ENCODE results near the gene ERGIC1.
A peak's percentile ranks its signal among the peaks of the same experiment; 100 is the strongest.
"Not testable (repeated sequence)": the region's sequence is repeated elsewhere in the genome, so short reads cannot be mapped to it uniquely, and the experiment has no call there.

The ERGIC1 gene

DNA sequence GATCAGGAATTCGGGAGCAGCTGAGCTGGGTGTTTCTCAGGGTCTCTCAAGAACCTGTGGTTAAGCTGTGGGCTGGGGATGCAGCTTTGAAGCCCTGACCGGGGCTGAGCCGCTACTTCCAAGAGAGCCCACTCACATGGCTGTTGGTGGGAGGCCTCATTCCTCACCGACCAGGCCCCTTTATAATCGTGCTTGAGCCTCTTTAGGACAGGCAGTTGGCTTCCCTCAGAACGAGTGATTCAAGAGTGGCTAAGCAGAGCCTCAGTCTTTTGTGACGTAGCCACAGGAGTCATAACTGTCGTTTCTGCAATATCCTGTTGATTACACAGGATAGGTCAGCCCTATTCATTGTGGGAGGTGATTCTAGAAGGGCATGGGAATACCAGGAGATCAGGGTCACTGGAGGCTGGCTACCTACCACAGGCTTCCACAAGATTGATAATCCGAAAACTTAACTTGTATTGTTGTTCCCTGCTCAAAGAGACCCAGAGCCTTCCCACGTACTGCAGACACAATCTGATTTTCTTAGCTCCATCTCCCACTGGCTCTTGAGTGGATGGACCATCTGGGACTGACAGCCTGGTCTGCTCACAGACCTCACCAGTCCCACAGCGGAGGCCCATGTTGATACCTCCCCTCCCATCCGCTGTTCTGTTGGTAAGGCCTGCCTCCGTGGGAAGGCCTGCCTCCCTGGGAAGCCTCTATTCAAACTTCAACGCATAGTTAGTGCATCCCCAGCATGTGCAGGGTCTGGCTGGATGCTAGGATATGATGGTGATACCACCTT is 3.0 kb upstream of the ERGIC1 start:
- DNase-seq = no peak

DNA sequence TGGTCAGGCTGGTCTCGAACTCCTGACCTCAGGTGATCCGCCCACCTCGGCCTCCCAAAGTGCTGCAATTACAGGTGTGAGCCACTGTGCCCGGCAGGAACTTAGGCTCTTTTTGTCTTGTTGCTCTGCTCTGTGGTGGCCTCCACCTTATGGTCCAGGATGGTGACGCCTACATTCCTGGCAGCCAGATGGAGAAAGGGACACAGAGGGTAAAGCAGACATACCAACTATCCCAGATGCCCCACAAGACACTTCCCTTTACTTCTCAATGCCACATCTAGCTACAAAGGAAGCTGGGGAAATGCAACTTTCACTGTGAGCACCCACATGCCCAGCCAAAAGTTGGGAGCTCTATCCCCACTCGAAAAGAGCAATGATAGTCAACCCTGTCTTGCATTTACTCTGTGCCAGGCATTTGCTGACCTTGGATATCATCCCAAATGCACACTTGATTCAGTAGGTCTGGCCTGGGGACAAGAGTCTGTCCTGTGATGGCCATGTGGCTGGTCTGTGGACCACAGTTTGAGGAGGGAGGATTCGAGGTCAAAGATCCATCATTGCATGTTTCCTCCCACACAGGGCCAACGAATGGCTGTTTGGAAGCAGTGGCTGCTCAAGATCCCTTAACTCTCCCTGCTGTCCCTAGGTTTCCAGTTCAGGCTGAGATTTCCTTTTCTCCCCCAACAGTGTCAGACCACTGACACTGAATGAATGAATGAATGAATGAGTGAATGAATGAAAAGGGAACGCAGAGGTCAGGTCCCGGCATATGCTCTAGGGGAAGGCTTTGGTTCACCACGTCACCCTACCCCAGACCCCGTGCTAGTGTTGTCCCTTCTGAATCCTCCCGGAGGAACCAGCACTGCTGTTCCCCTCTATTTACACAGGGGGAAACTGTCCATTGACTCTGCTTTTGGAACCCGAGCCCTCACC is 1.4 kb upstream of the ERGIC1 start:
- no peak for DNase-seq

DNA sequence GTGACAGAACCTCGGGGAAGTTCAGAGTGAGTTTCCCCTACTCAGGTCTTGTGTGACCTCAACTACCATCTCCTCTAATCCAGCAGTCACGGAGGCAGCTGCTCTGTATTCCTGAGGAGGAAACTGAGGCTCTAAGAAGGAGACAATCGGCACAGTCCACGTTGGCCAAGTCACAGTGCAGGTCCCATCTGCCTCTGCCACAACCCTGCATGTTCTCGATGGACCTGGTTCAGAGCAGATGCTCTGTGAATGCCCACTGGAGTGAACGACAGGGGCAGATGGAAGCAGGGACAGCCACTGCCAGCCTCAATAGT is 722 bp upstream of the ERGIC1 start:
- DNase-seq = no peak

DNA sequence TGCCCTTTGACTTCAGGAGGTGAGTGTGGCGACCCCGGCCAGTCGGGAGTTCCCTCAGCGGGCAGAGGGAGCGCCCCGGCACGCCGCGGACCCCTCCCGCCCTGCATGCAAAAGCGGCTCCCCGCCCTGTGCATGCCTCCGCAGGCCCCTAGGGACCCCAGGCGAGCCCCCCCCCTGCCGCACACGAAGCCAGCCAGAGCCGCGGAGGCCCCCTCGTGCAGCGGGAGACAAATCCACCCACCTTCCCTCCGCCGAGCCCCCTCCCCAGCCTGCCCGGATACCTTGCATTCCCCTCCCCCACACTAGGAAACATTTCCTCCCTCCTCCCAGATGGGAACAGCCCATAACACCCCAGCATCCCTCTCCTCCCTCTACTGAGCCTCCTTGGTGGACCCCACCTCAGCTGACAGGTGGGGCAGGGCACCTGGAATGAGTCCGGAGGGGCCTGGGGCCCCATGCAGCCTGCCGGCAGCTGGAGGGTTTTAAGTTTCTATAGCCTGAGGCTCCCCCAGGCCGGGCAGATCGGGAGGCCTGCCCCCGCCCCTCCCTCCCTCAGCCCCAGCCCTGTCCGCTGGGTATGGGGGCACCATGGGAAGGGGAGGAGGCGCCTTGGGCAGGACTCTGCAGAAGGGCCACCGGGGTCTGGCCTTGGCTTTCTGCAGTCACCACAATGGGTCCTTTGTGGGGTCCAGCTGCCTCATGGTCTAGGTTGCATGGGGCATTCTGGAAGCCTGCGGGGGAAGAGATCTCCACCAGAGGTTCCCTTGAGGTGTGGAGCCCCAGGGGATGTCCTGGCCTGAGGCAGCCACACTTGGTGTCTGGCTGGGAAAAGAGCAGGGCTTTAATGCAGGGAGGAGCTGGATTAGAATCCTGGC is 601 bp downstream of the ERGIC1 start:
- no peak for DNase-seq

DNA sequence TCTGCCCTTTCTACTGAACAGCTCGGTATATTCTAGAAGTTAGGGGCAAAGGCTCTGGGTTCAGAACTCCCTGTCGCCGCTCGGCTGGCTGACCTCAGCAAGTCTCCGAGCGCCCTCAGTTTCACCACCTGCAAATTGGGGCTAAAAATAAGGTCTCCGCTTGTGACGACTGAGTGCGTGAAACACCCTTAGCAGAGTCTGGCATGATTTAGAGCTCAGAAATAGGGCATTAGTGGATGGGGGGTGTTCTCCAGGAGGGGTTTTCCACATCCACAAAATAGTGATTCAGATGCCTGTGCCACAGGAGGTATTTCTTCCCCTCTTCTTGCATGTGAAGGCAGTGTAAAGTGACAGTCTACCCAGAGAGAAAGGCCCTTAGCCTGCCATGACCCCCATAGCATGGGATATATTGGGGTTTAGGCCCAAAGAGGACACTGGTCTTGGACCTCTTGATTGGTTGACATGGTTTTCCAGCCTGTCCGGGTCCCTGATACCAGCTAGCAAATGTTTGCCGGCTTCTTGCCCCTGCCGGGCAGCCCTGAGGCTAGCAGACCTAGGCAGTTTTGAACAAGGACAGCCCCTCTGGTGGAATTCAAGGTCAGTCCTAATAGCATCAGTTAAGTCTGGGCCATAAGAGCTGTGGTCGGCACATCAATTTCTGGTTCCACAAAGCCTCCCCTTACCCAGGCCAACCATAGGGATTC is 1.4 kb downstream of the ERGIC1 start:
- no peak for DNase-seq

DNA sequence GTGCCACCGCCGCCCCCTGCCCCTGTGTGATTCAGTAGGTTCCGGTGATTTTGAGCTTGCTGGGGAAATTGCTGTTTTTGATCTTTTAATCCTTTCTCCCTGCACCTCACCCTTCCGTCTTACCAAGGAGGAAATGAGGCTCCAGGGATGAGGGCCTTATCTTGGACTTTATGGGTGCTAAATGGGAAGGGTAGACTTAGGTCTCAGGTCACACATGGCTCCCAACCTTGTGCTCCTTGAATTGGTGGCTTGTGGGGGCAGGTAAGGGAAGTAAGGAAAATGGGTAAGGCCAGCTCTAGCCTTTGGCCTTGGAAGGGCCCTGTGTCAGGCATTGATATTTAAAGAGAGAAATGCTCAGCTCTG is 1.9 kb downstream of the ERGIC1 start:
- DNase-seq = no peak

DNA sequence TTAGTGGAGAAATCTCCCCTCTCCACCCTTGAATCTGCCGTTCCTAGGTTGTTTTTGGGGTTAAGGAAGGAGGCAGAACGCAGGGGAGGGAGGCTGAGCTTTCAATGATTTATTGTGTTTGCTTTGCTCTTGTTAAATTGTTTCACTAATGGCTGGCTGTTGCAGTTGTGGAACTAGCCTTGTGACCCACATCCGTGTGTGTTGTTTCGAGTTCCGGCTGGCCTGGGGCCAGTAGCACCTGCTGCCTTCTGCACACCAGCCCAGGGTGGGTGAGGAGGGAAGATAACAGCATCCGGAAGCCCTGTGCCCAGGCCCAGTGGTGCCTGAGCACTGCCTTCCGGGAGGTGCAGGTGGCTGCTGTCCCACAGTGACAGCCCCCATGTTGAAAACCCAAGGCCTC is 3.6 kb downstream of the ERGIC1 start:
- DNase-seq = peak; percentile 91

DNA sequence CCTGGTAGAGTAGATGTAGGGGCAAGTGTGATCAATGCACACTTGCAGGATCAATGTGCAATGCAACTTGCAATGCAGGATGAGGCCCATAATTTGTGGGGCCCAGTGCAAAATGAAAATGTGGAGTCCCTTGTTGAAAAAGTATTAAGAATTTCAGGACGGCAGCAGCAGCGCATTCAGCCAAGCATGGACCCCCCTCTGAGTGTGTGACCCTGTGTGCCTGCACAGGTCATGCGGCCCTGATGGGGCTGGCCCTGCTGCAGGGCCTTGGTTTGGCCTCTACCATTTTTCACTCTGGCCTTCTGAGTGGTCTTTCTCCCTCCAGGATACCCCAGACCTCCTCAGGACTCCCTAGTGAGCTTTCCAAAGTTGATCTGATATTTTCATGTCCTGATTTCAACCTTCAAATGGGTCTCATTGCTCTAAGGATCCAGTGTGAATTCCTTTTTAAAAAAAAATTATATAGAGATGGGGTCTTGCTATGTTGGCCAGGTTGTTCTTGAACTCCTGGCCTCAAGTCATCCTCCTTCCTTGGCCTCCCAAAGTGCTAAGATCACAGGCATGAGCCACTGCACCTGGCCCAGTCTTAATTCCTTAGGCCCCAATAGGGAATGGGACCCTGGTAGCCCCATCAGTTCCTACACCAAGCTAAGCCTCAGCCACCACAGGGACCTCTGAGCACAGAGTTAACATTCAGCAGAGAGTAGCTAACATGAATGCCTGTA is 4.3 kb downstream of the ERGIC1 start:
- no peak for DNase-seq

DNA sequence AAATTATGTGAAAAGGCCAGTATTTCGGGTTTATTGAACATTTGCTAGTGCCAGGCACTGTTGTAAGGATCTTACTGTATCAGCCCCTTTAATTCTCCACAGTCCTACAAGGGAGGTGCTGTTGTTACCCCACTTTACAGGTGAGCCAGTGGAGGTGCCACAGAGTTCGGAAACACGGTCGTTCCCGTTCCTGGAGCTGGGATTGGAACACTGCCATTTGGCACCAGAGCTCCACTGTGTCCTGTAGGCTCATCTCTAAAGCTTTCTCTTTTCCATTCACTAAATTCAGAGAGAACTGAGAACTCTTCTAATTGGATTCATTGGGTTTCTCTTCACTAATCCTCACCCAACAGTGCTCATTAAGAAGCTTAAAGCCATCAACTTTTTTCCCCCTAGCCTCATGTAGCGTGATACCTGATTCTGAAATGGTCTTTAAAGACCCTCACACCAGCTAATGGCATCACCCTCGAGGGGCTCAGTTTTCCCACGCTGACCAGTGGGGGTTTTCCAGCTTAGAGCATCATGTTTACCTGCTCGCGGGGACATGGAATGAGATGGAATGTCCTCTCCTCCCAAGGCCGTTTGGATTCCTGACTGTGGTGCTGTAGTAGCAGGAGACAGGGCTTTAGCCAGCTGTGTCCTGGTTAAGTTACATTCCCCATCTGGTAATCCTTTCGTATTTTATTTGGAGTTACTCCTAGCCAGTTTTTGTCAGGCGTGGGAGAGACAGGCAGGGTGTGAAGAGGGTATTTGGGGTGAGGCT is 5.8 kb downstream of the ERGIC1 start:
- no peak for DNase-seq

DNA sequence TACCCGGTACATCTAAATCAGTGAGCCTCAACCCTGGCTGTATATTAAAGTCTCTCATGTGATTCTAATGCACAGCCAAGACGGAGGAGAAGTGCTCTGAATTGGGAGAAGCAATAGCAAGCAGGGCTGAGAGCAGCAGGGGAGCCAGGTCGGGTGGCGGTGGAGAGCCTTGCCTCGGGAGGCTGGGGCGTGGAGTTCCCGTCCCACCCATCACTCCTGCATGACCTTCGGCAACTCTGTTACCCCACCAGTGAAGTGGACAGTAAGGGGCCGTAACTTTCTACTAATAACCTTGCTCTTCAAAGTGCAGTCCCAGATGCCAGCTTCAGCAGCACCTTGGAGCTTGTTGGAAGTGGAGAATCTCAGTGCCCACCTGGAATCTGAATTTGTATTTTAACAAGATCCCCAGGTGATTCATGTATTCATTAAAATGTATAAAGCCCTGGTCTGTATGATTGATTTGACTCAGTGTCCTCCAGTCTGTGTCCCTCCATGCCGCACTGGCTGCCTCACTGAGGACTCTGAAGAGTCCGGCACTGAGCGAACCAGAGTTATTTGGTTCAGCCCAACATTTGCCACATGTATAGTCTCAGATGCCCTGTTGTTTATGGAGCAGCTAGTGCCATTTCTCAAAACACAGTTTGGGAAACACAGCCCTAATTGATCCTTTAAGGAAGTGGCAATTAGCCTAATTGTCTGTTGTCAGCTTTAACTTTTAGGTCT is 6.5 kb downstream of the ERGIC1 start:
- DNase-seq = no peak

DNA sequence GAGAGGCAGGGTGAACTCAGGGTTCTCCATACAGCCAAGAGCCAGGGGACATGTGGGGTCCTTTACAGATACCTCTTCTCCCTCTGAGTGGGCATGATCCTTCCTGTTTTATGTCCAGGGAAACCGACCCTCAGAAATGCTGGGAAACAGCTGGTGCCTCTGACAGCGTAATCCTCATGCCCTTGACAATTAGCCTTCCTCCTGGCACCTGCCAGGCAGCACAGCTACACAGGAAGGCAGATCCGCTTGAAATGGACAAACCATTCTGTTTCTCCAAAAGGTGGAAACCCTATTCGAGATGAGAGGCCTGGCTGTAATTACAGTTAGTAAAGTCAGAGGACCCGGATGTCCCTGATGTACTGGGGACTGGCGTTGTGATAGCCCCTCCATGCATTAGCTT is 7.2 kb downstream of the ERGIC1 start:
- no peak for DNase-seq

DNA sequence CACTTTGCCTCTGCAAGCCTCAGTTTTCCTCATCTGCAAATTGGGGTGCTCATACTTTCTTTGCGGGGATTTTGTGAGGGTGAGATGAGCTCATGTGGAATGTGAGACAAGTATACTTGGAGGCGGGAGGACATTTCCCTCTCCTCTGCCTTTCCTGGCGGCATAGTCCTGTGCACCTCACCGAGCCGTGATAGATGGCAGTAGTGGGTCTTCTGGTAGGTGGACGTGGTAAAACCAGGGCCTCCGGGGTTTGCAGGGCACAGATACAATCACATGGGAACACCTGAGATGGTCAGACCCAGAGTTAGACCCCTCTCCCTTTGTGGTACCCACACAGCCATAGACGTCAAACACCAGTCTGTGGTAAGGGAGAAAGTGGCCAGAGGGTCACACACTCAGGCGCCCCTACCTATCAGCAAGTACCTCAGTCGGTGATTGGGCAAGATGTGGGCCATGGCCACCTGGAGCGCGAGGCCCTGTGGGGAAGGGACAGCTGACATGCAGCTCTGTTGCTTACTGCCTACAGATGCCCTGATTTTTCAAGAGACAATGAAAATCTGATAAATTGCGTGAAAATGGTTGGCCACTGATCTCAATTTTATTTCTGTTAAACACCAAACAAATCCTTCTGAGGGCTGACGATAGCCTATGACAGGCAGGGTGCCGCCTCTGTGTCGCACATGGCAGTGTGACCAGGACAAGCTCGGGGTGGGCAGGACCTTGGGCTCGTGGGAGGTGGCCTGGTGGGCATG is 9.9 kb downstream of the ERGIC1 start:
- no peak for DNase-seq

DNA sequence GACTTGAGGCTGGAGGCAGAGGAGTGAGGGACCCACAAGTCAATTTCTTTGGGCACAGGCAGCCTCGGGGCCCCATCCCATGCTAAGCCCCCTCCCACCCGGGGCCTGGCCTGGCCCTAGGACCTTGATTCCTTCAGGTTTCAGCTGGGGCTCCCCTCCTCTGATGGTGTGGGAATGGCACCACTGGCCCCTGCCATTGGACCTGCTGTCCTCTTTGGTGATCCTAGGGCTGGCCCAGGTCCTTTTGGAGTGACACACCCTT is 10.5 kb downstream of the ERGIC1 start:
- no peak for DNase-seq

DNA sequence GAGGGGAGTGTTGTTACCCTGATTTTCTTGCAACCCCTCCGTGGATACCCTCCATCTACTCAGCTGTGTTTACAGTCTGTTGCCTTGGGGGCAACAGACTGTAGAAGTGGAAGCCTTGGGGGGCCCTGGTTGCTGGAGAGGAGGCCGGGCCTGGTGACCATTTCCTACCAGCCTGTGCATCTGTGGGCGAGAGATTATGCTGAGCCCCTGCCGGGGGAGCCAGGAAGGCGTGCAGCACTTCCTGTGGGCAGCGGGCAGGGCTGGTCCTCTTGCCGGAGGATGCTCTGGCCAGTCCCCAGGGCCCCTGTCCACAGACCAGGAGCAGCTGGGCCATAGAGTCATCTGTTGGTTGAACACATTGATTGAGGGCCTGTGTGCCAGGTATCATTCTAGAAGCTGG is 11.1 kb downstream of the ERGIC1 start:
- no peak for DNase-seq

DNA sequence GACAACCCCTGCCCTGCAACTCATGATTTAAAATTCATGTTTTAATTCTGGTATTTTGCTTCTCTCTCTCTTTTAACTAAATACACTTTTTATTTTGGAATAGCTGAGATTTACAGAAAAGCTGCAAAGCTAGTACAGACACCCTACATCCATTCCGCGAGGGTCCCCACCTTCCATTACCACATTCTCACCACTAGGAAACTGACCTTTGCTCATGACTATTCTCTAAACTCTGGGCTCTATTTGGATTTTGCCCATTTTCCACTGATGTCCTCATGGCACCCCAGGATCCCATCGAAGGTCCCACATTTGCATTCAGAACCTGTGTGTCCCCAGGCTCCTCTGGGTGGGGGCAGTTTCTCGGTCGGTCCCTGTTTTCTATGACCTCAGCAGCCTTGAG is 11.5 kb downstream of the ERGIC1 start:
- DNase-seq = no peak

DNA sequence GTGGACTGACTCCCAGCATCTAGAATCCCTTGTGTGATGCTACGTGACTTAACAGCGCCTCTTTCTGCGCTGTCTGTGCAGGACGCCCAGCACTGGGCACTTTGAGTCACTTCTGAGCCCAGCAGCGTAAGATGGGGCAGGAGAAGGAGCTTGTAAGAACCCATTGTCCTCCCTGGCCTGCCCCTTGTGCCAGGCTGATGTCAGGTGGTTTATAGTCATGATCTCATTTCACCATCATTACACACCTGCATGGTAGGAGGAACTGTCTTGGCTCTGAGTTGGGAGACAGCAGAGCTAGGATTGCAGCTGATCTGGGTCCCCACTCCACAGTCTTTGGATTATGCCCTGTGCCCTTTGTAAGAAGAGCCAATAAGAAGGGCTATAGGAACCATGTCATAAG is 12.2 kb downstream of the ERGIC1 start:
- DNase-seq = no peak

DNA sequence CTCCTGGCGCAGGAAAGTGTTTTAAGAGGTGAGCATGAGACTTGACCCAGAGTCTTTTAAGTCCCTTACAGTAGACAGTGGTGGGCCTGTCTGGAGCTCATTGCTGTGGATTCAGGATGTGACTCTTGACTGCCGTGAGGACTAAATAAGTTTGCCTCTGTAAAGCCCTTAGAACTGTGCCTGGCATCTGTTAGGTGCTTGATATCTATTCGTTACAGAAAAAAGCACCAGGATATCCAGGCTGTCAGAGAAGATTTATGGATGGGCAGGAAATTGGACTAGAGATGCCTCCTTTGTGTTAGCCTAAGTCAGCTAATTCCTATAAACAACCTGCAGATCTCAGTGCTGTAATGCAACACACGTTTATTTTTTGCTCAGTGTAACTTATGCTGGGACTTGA is 12.6 kb downstream of the ERGIC1 start:
- no peak for DNase-seq

DNA sequence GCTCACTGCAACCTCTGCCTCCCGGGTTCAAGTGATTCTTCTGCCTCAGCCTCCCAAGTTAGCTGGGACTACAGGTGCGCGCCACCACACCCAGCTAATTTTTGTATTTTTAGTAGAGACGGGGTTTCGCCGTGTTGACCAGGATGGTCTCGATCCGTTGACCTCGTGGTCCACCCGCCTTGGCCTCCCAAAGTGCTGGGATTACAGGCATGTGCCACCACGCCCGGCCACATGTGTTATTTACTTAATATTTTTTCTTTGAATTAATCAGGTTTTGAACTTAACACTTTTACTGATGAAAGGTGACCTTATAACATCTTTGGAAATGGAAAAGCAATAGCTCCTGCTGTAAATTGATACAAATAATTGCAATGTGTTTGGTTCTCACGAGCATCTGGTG is 13.5 kb downstream of the ERGIC1 start:
- DNase-seq = not testable (repeated sequence)

DNA sequence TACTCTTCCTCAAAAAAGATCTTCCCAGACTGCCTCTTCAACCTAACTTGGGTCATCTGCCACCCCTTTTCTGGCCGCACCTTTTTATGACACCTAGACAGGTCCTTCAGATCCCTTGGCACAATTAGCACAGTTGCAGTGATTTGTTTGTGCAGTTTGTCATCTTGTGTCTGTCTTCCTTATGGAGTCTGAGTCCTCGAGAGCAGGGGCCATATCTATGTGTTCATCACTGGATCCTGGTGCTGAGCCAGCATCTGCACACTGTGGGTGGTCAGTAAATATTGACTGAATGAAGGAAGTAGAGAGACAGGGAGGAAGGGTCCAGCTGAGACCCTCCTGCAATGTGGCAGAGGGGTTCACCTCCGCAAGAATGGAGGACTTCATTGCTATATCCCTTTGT is 14.4 kb downstream of the ERGIC1 start:
- no peak for DNase-seq
